Hepatocyte (in vitro differentiated cells): ENCODE measurements around the gene CDH4.

Source experiments
- EZH2 ChIP-seq: fragments of 200-600 bp; sonication (generic); IDR thresholded peaks from 2 replicates; pipeline ENCODE4 v1.6.1; 2016; ENCODE audit warnings: antibody characterized with exemption, mild to moderate bottlenecking, borderline replicate concordance
- TF ChIP-seq, protein P1 (sequence below): fragments of 200-600 bp; sonication (generic); IDR thresholded peaks from 2 replicates; pipeline ENCODE4 v1.5.1; 2016; ENCODE audit warnings: antibody characterized with exemption, mild to moderate bottlenecking; ENCODE audit not compliant: poor library complexity

DNA sequence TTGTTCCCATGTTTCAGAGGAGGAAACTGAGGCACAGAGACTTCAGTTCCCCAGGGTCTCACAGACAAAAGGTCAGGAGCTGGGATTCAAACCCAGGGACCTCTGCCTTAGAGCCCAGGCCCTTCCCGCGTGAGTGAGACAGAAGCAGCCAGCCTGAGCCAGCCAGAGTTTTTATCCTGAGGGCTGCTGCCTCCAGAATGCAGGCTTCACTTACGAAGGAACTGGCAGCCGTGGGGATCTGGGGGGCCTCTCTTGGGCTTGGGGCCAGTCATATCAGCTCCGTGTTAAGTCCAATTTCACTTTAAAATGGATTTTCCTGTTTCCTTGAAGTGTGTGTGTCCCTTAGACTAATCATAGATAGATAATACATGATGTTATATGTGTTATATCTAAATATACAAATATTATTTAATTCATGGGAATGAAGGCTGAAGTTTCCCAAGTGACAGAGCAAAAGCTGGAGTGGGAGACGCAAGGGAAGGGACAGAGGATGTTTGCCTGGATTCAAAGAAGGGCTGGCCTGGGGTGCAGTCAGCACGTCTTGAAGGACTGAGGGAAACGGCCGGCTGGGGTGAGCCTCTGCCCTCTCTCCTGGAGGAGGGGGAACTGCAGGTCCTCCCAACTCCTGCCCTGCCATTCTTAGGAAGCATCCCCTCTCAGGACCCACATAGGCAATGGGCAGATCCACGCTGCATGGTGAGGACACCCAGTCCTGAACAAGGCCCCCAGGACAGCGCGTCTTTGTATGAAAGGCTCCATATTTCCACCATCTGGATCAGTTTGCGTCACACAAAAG lies 320.1 kb downstream of the CDH4 start:
- TF ChIP-seq, protein P1, sequence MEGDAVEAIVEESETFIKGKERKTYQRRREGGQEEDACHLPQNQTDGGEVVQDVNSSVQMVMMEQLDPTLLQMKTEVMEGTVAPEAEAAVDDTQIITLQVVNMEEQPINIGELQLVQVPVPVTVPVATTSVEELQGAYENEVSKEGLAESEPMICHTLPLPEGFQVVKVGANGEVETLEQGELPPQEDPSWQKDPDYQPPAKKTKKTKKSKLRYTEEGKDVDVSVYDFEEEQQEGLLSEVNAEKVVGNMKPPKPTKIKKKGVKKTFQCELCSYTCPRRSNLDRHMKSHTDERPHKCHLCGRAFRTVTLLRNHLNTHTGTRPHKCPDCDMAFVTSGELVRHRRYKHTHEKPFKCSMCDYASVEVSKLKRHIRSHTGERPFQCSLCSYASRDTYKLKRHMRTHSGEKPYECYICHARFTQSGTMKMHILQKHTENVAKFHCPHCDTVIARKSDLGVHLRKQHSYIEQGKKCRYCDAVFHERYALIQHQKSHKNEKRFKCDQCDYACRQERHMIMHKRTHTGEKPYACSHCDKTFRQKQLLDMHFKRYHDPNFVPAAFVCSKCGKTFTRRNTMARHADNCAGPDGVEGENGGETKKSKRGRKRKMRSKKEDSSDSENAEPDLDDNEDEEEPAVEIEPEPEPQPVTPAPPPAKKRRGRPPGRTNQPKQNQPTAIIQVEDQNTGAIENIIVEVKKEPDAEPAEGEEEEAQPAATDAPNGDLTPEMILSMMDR: no peak
- TF ChIP-seq EZH2: no peak
